ENCODE data around the gene SLAIN2. TPM values are rescaled to one million over a fixed set of nuclear protein-coding genes. Genes with fewer than 3 reads are reported as not detected.

The SLAIN2 gene
- total RNA-seq, 2 donors from 2014 or later, result 70.2 to 98.5 TPM

GRCh38 chr4:48315728-48316630 is 25.4 kb upstream of the SLAIN2 start:
- H3K9me3 ChIP-seq, result no peaks in the 10 kb centered on the region
- intact Hi-C loops (cut with DNase I), result loop anchor here (10.0 kb wide), 1 partner anchor 59 kb away; no protein-coding TSS in a partner anchor
- peak; percentile 46 for DNase-seq
- no peaks in the 10 kb centered on the region for H3K27me3 ChIP-seq
- no peaks in the 10 kb centered on the region for H3K36me3 ChIP-seq
- H3K4me1 ChIP-seq, result no peaks in the 10 kb centered on the region
- TF ChIP-seq, protein P1, sequence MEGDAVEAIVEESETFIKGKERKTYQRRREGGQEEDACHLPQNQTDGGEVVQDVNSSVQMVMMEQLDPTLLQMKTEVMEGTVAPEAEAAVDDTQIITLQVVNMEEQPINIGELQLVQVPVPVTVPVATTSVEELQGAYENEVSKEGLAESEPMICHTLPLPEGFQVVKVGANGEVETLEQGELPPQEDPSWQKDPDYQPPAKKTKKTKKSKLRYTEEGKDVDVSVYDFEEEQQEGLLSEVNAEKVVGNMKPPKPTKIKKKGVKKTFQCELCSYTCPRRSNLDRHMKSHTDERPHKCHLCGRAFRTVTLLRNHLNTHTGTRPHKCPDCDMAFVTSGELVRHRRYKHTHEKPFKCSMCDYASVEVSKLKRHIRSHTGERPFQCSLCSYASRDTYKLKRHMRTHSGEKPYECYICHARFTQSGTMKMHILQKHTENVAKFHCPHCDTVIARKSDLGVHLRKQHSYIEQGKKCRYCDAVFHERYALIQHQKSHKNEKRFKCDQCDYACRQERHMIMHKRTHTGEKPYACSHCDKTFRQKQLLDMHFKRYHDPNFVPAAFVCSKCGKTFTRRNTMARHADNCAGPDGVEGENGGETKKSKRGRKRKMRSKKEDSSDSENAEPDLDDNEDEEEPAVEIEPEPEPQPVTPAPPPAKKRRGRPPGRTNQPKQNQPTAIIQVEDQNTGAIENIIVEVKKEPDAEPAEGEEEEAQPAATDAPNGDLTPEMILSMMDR (IDR thresholded peaks at IDR 0.05), result peak; percentile 55
- H3K9ac ChIP-seq (ENCODE audit: low read depth in 2 of 2, low read length in 2 of 2), result no peak overlapping the region
- H3K27ac ChIP-seq, result no peak overlapping the region
- H3K4me3 ChIP-seq, result no peak overlapping the region

GRCh38 chr4:48321312-48321711 is 20.0 kb upstream of the SLAIN2 start:
- Histone ChIP-seq H3K4me1 (no peaks in the 10 kb centered on the region), H3K4me3 (no peak overlapping the region), H3K27me3 (no peaks in the 10 kb centered on the region), H3K9me3 (no peaks in the 10 kb centered on the region), H3K27ac (no peak overlapping the region), H3K36me3 (no peaks in the 10 kb centered on the region), H3K9ac (ENCODE audit: low read depth in 2 of 2, low read length in 2 of 2) (no peak overlapping the region)
- TF ChIP-seq, protein P1 (IDR thresholded peaks at IDR 0.05), result no peak
- DNase-seq, result no peak
- intact Hi-C loops (cut with DNase I), result no loop called here

GRCh38 chr4:48322063-48322462 is 19.3 kb upstream of the SLAIN2 start:
- Histone ChIP-seq H3K27ac (no peak overlapping the region), H3K36me3 (no peaks in the 10 kb centered on the region), H3K9me3 (no peaks in the 10 kb centered on the region), H3K9ac (ENCODE audit: low read depth in 2 of 2, low read length in 2 of 2) (no peak overlapping the region), H3K4me3 (no peak overlapping the region), H3K4me1 (no peaks in the 10 kb centered on the region), H3K27me3 (no peaks in the 10 kb centered on the region)
- intact Hi-C loops (cut with DNase I), result no loop called here
- TF ChIP-seq, protein P1 (IDR thresholded peaks at IDR 0.05), result no peak
- no peak for DNase-seq

DNA sequence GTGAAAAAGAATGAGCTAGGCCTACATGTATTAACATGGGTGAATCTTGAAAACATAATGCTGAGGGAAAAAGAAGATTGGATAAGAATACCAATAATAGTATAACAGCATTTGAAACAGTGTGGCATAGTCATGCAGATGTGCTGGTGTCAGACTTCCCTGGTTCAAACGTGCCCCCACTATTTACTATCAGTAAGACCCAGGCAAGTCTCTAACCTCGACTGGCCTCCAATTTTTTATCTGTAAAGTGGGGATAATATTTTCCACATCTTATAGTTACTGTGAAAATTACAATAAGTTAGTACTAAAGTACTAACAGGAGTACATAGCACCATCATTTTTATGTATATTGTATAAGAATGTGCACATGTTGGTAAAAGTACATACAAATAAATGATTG is 17.0 kb upstream of the SLAIN2 start:
- Histone ChIP-seq H3K4me3 (no peak overlapping the region), H3K36me3 (no peaks in the 10 kb centered on the region), H3K4me1 (no peaks in the 10 kb centered on the region), H3K27ac (no peak overlapping the region), H3K9ac (ENCODE audit: low read depth in 2 of 2, low read length in 2 of 2) (no peak overlapping the region), H3K27me3 (no peaks in the 10 kb centered on the region), H3K9me3 (no peaks in the 10 kb centered on the region)
- no peak for DNase-seq
- intact Hi-C loops (cut with DNase I), result no loop called here
- TF ChIP-seq, protein P1 (IDR thresholded peaks at IDR 0.05), result no peak

- H3K27ac ChIP-seq, result peak overlapping the region; percentile 53
- no peak overlapping the region for H3K9ac ChIP-seq (ENCODE audit: low read depth in 2 of 2, low read length in 2 of 2)
- H3K9me3 ChIP-seq, result no peaks in the 10 kb centered on the region
- TF ChIP-seq, protein P1 (IDR thresholded peaks at IDR 0.05), result no peak
- H3K27me3 ChIP-seq, result no peaks in the 10 kb centered on the region
- intact Hi-C loops (cut with DNase I), result no loop called here
- no peaks in the 10 kb centered on the region for H3K36me3 ChIP-seq
- DNase-seq, result peak; percentile 37
- H3K4me1 ChIP-seq, result no peaks in the 10 kb centered on the region
- no peak overlapping the region for H3K4me3 ChIP-seq
These were observed 12.1 kb upstream of the SLAIN2 start for GRCh38 chr4:48329193-48329592.
